LNCAP (cell line): ENCODE measurements around the gene GALNT2.

ENCODE experiments used
- TF ChIP-seq, protein P1 (sequence below): fragments of 450-650 bp; IDR thresholded peaks from 2 replicates; pipeline ENCODE4 v1.5.1; 2017; ENCODE audit warnings: mild to moderate bottlenecking

The GALNT2 gene

DNA sequence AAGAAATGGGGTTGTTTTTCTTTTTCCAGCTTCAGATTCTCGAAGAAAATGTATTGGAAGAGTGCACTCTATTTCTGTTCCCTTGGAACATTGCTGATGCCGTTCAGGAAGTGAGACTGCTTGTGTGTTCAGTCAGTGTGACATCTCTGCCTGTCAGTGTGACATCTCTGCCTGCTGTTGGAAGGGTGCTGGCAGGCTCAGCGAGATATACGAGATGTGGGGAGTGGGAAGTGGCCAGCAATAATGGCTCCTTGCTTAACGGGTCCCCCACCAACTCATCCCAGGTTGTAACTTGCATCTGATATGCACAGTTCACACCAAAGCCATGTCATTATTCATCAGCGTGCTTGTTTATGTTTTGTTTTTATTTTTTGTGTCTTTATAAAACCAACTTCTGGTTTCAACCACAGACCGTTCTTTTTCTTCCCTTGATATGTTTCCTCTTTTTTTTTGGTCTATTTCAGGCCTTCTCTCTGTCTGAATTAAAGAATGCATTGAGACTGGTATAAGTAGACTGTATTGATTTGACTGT lies 145.4 kb downstream of the GALNT2 start:
- TF ChIP-seq, protein P1, sequence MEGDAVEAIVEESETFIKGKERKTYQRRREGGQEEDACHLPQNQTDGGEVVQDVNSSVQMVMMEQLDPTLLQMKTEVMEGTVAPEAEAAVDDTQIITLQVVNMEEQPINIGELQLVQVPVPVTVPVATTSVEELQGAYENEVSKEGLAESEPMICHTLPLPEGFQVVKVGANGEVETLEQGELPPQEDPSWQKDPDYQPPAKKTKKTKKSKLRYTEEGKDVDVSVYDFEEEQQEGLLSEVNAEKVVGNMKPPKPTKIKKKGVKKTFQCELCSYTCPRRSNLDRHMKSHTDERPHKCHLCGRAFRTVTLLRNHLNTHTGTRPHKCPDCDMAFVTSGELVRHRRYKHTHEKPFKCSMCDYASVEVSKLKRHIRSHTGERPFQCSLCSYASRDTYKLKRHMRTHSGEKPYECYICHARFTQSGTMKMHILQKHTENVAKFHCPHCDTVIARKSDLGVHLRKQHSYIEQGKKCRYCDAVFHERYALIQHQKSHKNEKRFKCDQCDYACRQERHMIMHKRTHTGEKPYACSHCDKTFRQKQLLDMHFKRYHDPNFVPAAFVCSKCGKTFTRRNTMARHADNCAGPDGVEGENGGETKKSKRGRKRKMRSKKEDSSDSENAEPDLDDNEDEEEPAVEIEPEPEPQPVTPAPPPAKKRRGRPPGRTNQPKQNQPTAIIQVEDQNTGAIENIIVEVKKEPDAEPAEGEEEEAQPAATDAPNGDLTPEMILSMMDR = no peak

GRCh38 chr1:230215031-230215430 lies 148.0 kb downstream of the GALNT2 start:
- TF ChIP-seq, protein P1 = peak; percentile 56

DNA sequence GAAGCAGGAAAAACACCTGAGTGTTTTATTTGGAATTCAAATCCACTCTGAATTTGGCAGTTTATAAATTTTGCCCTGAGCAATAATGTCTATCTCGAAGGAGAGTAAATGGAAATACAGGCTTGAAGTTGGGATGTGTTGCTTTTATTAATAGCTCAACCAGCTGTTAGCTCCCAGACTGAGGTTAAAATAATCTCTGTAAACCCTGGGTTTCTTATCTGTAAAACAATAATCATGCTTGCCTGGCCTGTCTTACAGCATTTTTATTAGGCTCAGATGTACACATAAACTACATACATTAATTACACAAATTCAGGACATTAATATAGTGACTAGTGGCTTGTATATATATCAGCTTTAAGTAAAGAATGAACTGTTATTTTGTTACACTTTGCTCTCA lies 148.5 kb downstream of the GALNT2 start:
- TF ChIP-seq, protein P1 = no peak

DNA sequence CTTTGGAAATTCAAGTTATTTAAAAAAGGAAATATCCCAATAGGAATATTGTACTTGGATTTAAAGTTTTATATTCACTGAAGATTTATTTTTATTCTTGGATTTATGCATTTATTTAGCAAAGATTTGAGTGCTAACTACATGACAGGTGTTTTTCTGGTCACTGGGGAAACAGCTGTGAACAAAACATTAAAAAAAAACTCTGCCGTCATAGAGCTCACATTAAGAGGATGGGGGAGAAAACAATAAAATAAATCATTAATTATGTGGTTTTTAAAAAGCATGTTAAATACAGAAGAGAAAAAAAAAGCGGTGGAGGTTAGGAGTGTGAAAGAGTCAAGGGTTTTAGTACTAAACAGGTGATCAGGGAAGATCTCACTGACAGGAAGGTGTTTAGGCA lies 149.9 kb downstream of the GALNT2 start:
- TF ChIP-seq, protein P1 = no peak

DNA sequence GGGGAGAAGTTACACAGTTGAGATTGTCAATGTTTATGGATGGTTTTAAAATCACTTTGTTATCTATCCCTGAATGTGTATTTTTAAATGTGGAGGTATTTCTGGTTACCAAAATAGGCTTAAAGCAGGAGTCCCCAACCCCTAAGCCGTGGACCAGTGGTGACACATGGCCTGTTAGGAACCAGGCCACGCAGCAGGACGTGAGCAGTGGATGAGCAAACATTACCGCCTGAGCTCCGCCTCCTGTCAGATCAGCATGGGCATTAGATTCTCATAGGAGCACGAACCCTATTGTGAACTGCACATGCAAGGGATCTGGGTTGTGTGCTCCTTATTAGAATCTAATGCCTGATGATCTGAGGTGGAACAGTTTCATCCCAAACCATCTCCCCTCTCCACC lies 151.6 kb downstream of the GALNT2 start:
- TF ChIP-seq, protein P1 = no peak

DNA sequence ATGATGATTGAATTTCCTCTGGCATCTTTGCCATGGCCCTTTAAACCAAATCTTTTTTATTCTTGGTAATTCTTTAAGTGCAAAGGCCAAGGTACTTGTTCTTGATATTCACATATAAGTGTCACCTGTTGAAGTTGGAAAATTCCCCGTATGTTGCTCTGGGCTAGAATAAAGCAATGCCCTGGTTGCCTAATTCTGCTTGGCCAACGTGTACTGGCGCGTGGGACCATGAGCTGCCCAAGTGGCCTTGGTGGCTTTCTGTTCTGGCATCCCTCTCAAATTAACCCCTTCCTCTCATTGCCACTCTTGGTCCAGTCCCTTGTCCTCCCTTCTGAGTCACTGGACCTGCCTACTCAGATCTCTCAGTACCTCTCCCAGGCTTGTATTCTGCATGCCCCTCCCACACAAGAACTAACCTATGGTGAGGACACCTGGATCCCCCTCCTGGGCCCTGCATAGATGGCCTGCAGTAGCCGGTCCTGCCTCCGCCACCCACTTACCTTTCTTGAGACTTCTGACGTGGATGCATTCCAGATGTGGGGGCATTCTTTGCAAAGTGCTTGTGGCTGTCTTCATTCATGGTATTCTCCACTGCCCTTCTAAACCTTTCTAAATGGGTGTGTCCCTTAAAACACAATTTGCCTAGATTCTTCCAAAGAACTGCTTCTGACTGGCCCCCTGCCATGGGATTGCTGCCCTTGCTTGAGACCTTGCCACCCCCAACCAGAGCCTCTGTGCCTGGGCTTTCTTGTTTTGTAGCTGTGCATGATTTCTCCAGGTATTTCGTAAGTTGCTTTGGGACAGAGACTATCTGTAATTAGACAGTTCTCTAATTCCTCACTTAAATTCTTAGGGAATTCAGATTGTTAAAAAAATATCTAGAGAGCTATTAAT lies 152.4 kb downstream of the GALNT2 start:
- TF ChIP-seq, protein P1 = no peak

- TF ChIP-seq, protein P1 = no peak
These were observed 153.4 kb downstream of the GALNT2 start for GRCh38 chr1:230220478-230220877.
